Kidney glomerular epithelial cell (primary cell): Measurements from ENCODE around the gene TSPEAR.
"Not testable (repeated sequence)": the region's sequence is repeated elsewhere in the genome, so short reads cannot be mapped to it uniquely, and the experiment has no call there.

Experiments
- DNase-seq: peaks from one replicate; lab custom pipeline; 2025; lab: John Stamatoyannopoulos, UW

The TSPEAR gene

GRCh38 chr21:44568667-44569556 is 142.5 kb downstream of the TSPEAR start:
- DNase-seq = no peak

GRCh38 chr21:44568261-44568660 is 143.1 kb downstream of the TSPEAR start:
- DNase-seq = no peak

DNA sequence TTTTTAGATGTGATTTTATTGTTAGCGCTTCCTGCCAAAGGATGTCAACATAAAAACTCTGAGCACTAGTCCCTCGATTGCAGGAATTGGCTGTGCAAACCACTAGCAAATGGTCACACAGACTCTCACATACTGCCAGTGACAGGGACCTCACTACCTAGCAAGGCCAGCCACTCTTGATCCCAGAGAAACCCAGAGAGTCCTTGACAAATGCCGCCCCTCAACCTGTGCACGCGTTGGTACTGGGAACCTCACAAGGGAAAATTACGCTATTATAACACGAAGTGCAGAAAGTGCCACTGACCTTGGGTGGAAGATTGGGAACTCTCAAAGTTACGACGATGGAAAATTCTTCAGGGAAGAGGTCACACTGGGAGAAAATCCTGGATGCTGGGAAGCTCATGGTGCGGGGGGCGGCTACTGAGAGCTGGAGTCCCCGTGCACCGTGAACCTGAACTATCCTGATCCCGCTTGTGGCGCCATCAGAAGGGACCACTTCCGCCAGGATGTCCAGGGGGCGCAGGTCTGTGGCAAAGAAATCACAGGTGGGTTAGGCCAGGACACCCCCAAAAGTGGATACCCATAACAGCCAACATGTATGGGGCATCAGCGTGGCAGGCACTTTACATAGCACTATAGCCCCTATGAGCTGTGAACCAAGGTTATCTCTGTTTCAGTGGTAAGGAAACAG is 143.7 kb downstream of the TSPEAR start:
- DNase-seq = no peak

DNA sequence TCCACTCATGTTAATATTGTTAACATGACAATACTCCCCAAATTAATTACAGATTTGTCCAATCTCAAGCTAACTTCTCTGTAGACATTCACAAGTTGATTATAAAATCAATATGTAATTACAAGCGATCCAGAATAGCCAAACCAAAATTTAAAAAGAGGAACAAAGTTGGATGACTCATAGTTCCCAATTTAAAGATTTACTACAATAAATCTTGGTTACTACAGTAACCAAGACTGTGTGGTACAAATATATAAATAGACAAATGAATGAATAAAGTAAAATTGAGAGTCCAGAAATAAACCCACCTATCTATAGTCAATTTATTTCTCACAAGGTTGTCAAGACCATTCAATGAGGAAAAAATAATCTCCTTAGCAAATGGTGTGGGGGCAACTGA is 145.0 kb downstream of the TSPEAR start:
- DNase-seq = no peak

DNA sequence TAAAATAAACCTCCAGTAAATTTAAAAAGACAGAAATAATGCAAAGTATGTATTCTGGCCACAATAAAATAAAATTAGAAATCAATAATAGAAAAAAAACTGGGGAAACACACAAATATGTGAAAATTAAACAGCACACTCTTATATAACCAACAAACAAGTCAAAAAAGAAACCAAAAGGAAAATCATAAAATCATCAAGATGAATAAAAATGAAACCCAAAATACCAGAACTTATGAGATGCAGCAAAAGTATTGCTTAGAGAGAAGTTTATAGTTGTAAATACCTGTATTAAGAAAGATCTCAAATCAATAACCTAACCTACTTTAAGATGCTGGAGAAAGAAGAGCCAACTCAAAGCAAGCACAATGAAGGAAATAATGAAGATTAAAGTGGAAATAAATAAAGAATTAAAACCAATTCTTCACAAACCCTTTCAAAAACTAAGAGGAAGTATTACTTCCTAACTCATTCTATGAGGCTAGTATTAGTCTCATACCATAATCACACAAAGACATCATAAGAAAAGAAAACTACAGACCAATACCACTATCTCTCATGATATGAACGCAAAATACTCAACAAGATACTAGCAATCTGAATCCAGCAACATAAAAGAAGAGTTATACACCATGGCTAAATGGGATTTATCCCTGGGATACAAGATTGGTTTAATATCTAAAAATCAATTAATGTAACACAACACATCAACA is 146.3 kb downstream of the TSPEAR start:
- DNase-seq = no peak

- no peak for DNase-seq
These were observed 147.3 kb downstream of the TSPEAR start for GRCh38 chr21:44564099-44564498.

DNA sequence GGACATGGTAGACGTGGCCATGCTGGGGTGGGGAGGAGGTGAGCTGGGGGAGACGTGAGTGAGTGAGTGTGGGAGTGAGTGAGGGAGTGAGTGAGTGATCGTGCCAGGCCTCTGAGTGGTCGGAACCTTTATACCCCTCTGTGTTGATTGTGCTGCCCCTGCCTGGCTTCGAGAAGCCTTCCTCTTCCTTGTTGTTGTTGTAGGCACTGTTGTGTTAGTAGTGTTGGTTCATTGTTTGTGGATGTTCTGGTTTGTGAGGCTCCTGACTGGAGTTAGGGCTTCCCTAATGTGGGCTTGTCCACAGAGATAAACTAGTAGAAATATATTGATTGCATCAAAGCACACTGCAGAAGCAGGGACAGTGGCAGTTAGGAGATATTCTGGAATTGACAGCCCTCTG is 152.7 kb downstream of the TSPEAR start, which contains the start of gene KRTAP10-3:
TSS of gene KRTAP10-3 (minus strand) at position 101 of the 400 bp plus-strand sequence. CDS start at position 21, 80 bp downstream.
- no peak for DNase-seq

DNA sequence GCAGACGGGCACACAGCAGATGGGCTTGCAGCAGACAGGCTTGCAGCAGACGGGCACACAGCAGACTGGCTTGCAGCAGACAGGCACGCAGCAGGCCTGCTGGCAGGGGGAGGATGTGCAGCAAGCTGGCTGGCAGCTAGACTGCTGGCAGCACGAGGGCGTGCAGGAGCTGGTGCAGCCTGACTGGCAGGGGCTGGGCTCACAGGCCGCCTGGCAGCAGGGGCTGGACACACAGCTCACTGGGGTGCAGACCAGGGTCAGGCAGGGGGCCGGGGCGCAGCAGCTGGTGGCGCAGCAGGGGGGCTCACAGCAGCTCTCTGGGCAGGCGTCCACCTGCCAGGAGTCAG is 153.1 kb downstream of the TSPEAR start:
- not testable (repeated sequence) for DNase-seq

DNA sequence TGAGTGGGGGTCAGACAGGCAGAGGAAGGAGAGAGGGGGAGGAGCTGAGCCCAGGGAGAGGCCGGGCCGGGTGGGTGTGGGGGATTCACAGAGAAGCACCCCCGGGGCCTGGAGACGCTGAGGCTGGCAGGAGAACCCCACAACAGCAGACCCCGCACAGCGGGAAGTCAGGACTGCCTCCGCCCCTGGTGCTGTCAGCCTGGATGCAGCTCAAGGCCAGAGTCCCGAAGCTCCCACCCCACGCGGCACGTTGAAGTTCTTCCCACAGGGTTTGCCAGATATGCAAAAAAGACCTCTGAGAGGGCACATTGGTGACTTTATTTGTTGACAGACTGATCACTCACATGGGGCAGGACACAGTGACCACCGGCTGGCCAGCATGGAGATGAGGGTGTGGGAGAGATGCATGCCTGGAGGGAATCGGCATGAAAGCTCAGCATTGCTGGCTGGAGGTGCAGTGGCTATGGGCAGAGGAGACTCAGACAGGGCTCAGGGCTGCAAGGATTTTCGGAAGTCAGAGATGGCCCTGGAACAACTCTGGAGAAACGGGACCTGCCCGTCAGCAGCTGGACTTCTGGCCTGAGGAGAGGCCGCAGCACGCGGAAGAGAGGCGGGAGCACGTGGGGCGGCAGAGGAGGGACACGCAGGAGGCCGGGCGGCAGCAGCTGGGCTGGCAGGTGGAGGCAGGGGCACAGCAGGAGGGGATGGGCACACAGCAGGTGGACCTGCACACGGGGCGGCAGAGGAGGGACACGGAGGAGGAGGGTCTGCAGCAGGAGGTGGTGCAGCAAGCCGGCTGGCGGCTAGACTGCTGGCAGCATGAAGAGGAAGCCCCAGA is 153.7 kb downstream of the TSPEAR start:
- no peak for DNase-seq

- no peak for DNase-seq
These were observed 154.5 kb downstream of the TSPEAR start for GRCh38 chr21:44556879-44557278.

- DNase-seq = no peak
These were observed 156.0 kb downstream of the TSPEAR start for GRCh38 chr21:44555200-44555875.

DNA sequence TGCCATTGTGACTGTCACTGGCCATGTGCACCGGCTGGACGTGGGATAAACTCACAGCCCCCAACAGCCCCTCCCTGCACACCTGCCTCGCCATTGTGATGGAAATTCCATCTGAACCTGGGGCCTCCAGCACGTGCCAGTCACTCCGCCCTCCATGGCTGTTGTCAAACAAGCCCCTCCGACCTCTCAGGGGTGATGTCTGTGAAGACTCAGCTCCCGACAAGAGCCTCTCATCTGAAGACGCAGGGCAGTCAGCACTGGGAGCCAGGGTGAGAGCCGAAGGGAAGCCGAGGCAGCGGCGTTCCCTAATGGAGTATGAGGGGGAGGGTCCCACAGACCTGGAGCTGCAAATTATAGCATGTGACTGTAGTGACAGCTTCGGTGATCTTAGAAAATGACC is 158.7 kb downstream of the TSPEAR start:
- DNase-seq = no peak

DNA sequence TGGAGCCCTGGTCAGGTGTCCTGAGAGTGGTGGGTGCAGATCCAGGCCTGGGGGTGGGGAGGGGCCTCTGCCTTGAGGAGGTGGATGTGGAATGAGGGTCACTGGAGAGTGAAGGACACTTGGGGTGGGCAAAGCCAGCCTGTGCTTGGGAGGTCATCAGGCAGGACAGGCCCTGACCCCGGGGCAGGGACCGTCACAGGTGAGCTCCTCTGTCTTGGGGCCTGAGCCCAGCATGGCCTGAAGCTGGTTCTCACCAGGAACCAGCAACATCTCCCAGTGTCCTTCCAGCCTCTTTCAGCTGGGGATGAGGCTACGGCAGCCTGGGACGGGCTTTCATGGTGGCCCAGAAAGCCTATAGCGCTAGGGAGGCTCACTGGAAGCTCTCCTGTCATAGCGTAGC is 159.2 kb downstream of the TSPEAR start:
- DNase-seq = no peak

DNA sequence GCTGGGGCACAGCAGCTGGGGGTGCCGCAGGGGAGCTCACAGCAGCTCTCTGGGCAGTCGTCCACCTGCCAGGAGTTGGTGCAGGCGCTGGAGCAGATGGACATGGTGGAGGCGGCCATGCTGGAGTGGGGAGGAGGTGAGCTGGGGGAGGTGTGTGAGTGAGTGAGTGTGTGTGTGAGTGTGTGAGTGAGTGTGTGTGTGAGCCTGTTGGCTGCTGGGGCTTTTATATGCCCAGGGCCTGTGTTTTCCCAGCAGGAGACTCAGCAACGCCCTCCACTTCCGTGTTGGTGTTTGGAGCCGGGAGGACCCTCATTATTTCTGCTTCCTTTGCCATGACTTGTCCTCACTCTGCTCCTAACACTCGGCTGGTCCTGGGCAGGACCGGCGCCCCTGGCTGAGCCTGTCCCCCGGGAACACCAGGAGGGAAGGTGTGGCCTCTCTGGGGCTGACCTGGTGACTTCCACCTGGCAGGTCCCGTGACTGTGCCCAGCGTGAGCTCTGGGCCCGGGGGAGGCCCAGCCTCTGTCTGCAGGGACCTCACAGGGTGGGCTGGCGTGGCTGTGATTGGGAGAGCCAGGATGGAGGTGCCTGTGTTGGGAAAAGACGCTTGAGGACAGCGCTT is 159.9 kb downstream of the TSPEAR start, which contains the start of gene KRTAP10-2:
TSS of gene KRTAP10-2 (minus strand) at position 166 of the 622 bp plus-strand sequence. CDS start at position 119, 47 bp downstream.
- no peak for DNase-seq

DNA sequence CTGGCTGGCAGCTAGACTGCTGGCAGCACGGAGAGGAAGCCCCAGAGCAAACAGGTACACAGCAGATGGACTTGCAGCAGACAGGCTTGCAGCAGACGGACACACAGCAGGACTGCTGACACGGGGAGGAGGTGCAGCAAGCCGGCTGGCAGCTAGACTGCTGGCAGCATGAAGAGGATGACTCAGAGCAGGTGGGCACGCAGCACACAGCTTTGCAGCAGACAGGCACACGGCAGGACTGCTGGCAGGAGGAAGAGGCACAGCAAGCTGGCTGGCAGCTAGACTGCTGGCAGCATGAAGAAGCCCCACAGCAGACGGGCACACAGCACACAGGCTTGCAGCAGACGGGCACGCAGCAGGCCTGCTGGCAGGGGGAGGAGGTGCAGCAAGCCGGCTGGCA is 160.6 kb downstream of the TSPEAR start:
- no peak for DNase-seq

- DNase-seq = not testable (repeated sequence)
These were observed 161.1 kb downstream of the TSPEAR start for GRCh38 chr21:44550285-44550684.

GRCh38 chr21:44549525-44550211 is 161.7 kb downstream of the TSPEAR start:
- no peak for DNase-seq

- no peak for DNase-seq
These were observed 162.4 kb downstream of the TSPEAR start for GRCh38 chr21:44548922-44549321.

DNA sequence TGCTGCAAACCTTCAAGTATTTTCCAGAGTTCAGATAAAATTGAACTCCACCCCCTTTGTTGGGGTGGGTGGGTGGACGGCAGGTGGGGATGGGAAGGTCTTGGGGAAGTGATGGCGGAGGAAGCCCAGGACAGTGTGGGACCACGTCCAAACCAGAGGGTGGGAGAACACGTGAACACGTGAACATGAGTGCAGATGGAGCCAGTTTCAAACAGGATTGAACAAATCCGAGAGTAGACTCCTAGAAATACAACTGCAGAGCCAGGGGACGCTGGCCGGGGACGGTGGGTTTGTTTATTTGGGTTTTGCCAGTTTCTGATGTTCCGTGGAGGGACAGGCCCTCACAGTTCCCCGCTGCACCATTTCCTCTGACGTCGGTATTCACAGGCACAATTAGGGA is 163.0 kb downstream of the TSPEAR start:
- no peak for DNase-seq
